ENCODE results near the gene ZBTB6. TPM values are rescaled to one million over a fixed set of nuclear protein-coding genes. Genes with fewer than 3 reads are reported as not detected.

The ZBTB6 gene
- total and polyA plus RNA-seq, 2 of the 8 experiments (the other 6 are each of a cell fraction or from before 2014, with no cell fraction given), result 2.0 to 10.0 TPM

GRCh38 chr9:122865300-122865699 is 47.8 kb downstream of the ZBTB6 start:
- H4K20me1 ChIP-seq (replicated peaks in 1 of 2; ENCODE audit: control insufficient read depth in 1 of 2, insufficient read depth in 2 of 2, low read length in 2 of 2), result no peaks in the 10 kb centered on the region
- TF ChIP-seq GTF2F1 (IDR thresholded peaks at IDR 0.05; ENCODE audit: borderline replicate concordance, low read depth, low read length), result no peak
- no peak for TF ChIP-seq TAF1 (IDR thresholded peaks at IDR 0.05; ENCODE audit: low read depth, low read length)
- TF ChIP-seq PHF8 (conservative IDR thresholded peaks at IDR 0.05; ENCODE audit: low read depth, low read length), result no peak
- TF ChIP-seq BRCA1 (IDR thresholded peaks at IDR 0.05; ENCODE audit: low read depth, low read length), result no peak
- no peak for TF ChIP-seq RBBP5 (IDR thresholded peaks at IDR 0.05; ENCODE audit: borderline replicate concordance, low read depth, low read length)
- no peak for TF ChIP-seq CBX5 (IDR thresholded peaks at IDR 0.05; ENCODE audit: low read depth, low read length)
- TF ChIP-seq RFX5 (IDR thresholded peaks at IDR 0.05; ENCODE audit: borderline replicate concordance, low read depth, low read length), result no peak

More at GRCh38 chr9:122865300-122865699, 47.8 kb downstream of the ZBTB6 start:
- Histone ChIP-seq H3K23me2 (ENCODE audit: low read depth, low read length) (no peaks in the 10 kb centered on the region), H3K79me1 (ENCODE audit: low read depth, low read length) (no peaks in the 10 kb centered on the region), H3K23ac (ENCODE audit: insufficient read length) (no peak overlapping the region), H4K91ac (replicated peaks; ENCODE audit: insufficient read length, low read length) (no peak overlapping the region), H3K4me3 (ENCODE audit: extremely low read depth in 1 of 4, insufficient read depth in 2 of 4, low read depth in 3 of 4, low read length in 4 of 4) (no peak overlapping the region), H3K27ac (ENCODE audit: low read depth, low read length) (no peak overlapping the region), H3K9me3 (ENCODE audit: insufficient read depth in 2 of 2, low read depth in 1 of 2, low read length in 1 of 2) (no peaks in the 10 kb centered on the region; a peak in 1 of 4 replicates), H3K9ac (replicated peaks in 1 of 4; ENCODE audit: extremely low read depth in 1 of 4, low read depth in 3 of 4, low read length in 3 of 4) (no peak overlapping the region), H2AK5ac (ENCODE audit: low read depth, low read length) (no peak overlapping the region), H2BK12ac (ENCODE audit: low read depth, low read length) (no peak overlapping the region), H3K4ac (replicated peaks; ENCODE audit: insufficient read length, low read depth, low read length) (no peak overlapping the region), H3K56ac (replicated peaks; ENCODE audit: insufficient read length, low read depth, low read length) (no peak overlapping the region), H3K4me1 (replicated peaks in 1 of 4; ENCODE audit: control insufficient read depth in 3 of 4, insufficient read depth in 4 of 4, low read length in 3 of 4) (no peaks in the 10 kb centered on the region), H2BK5ac (ENCODE audit: low read depth, low read length) (no peak overlapping the region), H3K4me2 (ENCODE audit: insufficient read depth in 1 of 2, low read depth in 2 of 2, low read length in 2 of 2) (no peak overlapping the region), H3K14ac (ENCODE audit: insufficient read length) (no peak overlapping the region), H3K79me2 (ENCODE audit: control insufficient read depth in 1 of 2, insufficient read depth in 2 of 2, low read length in 2 of 2) (no peaks in the 10 kb centered on the region), H3K27me3 (replicated peaks in 1 of 4; ENCODE audit: control insufficient read depth in 3 of 4, extremely low read depth in 1 of 4, insufficient read depth in 3 of 4, low read length in 3 of 4) (no peaks in the 10 kb centered on the region), H3K18ac (ENCODE audit: extremely low read depth, low read length) (no peak overlapping the region), H4K5ac (ENCODE audit: insufficient read length, low read depth, low read length) (no peak overlapping the region), H2BK120ac (replicated peaks; ENCODE audit: low read depth, low read length) (no peak overlapping the region), H3K36me3 (ENCODE audit: control insufficient read depth in 2 of 4, insufficient read depth in 4 of 4, low read length in 3 of 4) (peaks cover 4 to 35% (median 17%) of the 10 kb centered on the region in 4 experiments), H2BK15ac (ENCODE audit: low read length) (no peak overlapping the region), H2BK20ac (ENCODE audit: low read length) (no peak overlapping the region), H4K8ac (ENCODE audit: extremely low read depth, insufficient read depth, low read length) (no peak overlapping the region), H2AFZ (ENCODE audit: low read length) (no peak overlapping the region)
- ChIA-PET CTCF (ENCODE audit: partially characterized antibody) (no interaction called here), POLR2A (ENCODE audit: partially characterized antibody) (interaction anchor here (0.9 kb wide), 1 partner anchor 8 kb away, joined by 5 read pairs; no protein-coding TSS in a partner anchor)
- DNase-seq (ENCODE audit: low read depth in 1 of 2, low spot score in 2 of 2) (no peak), FAIRE-seq (no peak)
- WGBS, 2 experiments (ENCODE audit: extremely low coverage in 1 of 2, insufficient coverage in 1 of 2, insufficient read length in 1 of 2, insufficient replicate concordance in 2 of 2, low coverage in 1 of 2, low lambda C conversion rate in 2 of 2, missing lambda C conversion rate in 1 of 2), result 94% methylated on average over 7 of the region's 7 CpGs; no CpG with 5 or more reads in 1 of the 2 experiments

Measured in H1 (cell line).